Upper lobe of left lung (tissue), 4 donors: ENCODE data around the gene UBASH3B.
"Not testable (repeated sequence)": the region's sequence is repeated elsewhere in the genome, so short reads cannot be mapped to it uniquely, and the experiment has no call there.

ENCODE experiments used
- CTCF ChIP-seq, 6 experiments: fragments of 450-650 bp in 4 of 6; fragments of 200-600 bp in 2 of 6; sonication (generic) in 2 of 6; IDR thresholded peaks; one replicate each; pipeline ENCODE4 v1.5.1; 2016 to 2019; ENCODE audit warnings: antibody characterized with exemption in 6 of 6
- POLR2AphosphoS5 ChIP-seq, 2 donors: sonication (generic); formaldehyde crosslinking; IDR thresholded peaks; one replicate each; pipeline ENCODE4 v1.5.1; 2017; ENCODE audit warnings: antibody characterized with exemption in 2 of 2

GRCh38 chr11:122730694-122731093 lies 75.2 kb downstream of the UBASH3B start:
- not testable (repeated sequence) for TF ChIP-seq CTCF, POLR2AphosphoS5 (IDR thresholded peaks at IDR 0.05)
